Activated B cell treated with CpG ODN at 0.5 μM for 24 hours (primary cell): ENCODE data around the gene TBC1D1. TPM values are rescaled to one million over a fixed set of nuclear protein-coding genes. Genes with fewer than 3 reads are reported as not detected.

Experiments
- ATAC-seq: fragments of 200-7000 bp; cut with Tn5 transposase; one replicate; pipeline ENCODE4 v1.10.0; 2021; ENCODE audit warnings: low read depth, mild to moderate bottlenecking, moderate library complexity
- CTCF ChIA-PET: fragments of 350-600 bp; sonication (Branson Sonifier 250); formaldehyde crosslinking; loops from one replicate; lab custom pipeline; 2021; ENCODE audit warnings: antibody characterized with exemption; lab: Charles Lee
- POLR2A ChIA-PET: fragments of 350-600 bp; sonication (Branson Sonifier 250); formaldehyde crosslinking; loops from one replicate; lab custom pipeline; 2021; ENCODE audit warnings: antibody characterized with exemption; lab: Charles Lee
- DNase-seq: peaks from one replicate; pipeline ENCODE4 v3.0.0; 2022
- H3K27ac Mint-ChIP-seq: one replicate; pipeline ENCODE4 v1.8.0; 2020; ENCODE audit warnings: mixed read lengths
- H3K27me3 Mint-ChIP-seq: one replicate; pipeline ENCODE4 v1.8.0; 2021; ENCODE audit warnings: mixed read lengths
- H3K36me3 Mint-ChIP-seq: one replicate; pipeline ENCODE4 v1.8.0; 2021; ENCODE audit warnings: low read depth, mixed read lengths
- H3K4me1 Mint-ChIP-seq: one replicate; pipeline ENCODE4 v1.8.0; 2021; ENCODE audit warnings: mixed read lengths
- H3K4me3 Mint-ChIP-seq: one replicate; pipeline ENCODE4 v1.8.0; 2020; ENCODE audit warnings: mild to moderate bottlenecking, mixed read lengths
- H3K9me3 Mint-ChIP-seq: one replicate; pipeline ENCODE4 v1.8.0; 2020; ENCODE audit warnings: mixed read lengths
- CTCF ChIP-seq: fragments of 200-600 bp; IDR thresholded peaks from one replicate; pipeline ENCODE4 v1.8.0; 2022; ENCODE audit warnings: antibody characterized with exemption, mild to moderate bottlenecking
- intact Hi-C: fragments of 100-400 bp; cut with micrococcal nuclease; formaldehyde crosslinking; loops from one replicate; pipeline ENCODE4 v1.15.1; 2024
- total RNA-seq: library from RNA; stranded (reverse); gene quantifications from 2 replicates; pipeline ENCODE4 v1.2.3, GENCODE V29; 2022

TBC1D1 gene
- total RNA-seq, 1 donor from 2014 or later = 84.8 TPM

DNA sequence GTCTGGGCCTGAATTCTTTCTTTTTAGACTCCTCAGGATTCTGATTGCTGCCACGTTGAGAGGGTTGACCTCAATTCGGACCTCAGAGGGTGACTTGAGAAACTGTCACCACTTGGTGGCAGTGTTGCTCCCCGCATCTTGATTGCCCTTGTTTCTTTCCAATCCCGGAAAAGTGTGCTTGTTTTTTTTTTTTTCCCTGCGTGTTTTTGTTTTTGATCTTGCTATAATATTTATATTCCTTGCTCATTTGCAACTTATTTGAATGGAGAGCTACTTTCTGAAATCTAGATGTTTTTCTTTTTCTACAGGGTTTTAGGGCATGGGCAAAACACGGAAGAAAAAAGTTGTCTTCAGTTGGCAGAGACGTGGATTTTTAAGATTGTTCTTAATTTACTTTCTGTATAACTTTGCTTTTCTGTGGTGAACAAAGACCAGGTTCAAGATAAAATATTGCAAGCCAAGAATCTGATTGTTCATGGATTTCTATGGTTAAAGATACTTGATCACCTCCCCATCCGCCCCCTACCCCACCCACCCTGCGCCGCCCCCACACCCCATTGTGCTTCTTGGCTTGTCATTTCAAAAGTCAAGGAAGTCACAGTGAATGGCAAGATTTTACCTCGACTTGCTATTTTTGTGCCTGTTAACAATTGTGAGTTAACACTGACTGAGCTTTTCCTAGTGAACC lies 171.3 kb downstream of the TBC1D1 start:
- TF ChIP-seq CTCF = peak; percentile 81
- peaks cover 13% of the 10 kb centered on the region for H3K4me1 Mint-ChIP-seq
- DNase-seq (no peak), ATAC-seq (peak; percentile 49)
- H3K27ac Mint-ChIP-seq = no peak overlapping the region
- H3K4me3 Mint-ChIP-seq = peak overlapping the region; percentile 57
- H3K9me3 Mint-ChIP-seq = no peaks in the 10 kb centered on the region
- H3K36me3 Mint-ChIP-seq = peaks cover 65% of the 10 kb centered on the region
- H3K27me3 Mint-ChIP-seq = no peaks in the 10 kb centered on the region
- ChIA-PET CTCF (interaction anchor here (0.6 to 1.7 kb wide), 5 partner anchors 16 to 1748 kb away, joined by 3 to 7 read pairs (median 3); no protein-coding TSS in a partner anchor), POLR2A (interaction anchor here (0.7 kb wide), 1 partner anchor 46 kb away, joined by 3 read pairs; no protein-coding TSS in a partner anchor)
- intact Hi-C loops = loop anchor here (1.0 to 5.0 kb wide), 5 partner anchors 117 to 795 kb away; partner anchors contain the start of gene TLR6

- Mint-ChIP-seq H3K4me1 (peaks cover 18% of the 10 kb centered on the region), H3K4me3 (no peak overlapping the region), H3K36me3 (peaks cover 65% of the 10 kb centered on the region), H3K27me3 (no peaks in the 10 kb centered on the region), H3K27ac (no peak overlapping the region), H3K9me3 (no peaks in the 10 kb centered on the region)
- TF ChIP-seq CTCF = no peak
- no peak for ATAC-seq
- no peak for DNase-seq
- CTCF ChIA-PET = interaction anchor here (0.6 to 1.7 kb wide), 5 partner anchors 16 to 1748 kb away, joined by 3 to 7 read pairs (median 3); no protein-coding TSS in a partner anchor
- intact Hi-C loops = loop anchor here (1.0 to 5.0 kb wide), 5 partner anchors 116 to 795 kb away; partner anchors contain the start of gene TLR6
- POLR2A ChIA-PET = interaction anchor here (0.7 kb wide), 1 partner anchor 46 kb away, joined by 3 read pairs; no protein-coding TSS in a partner anchor
These were observed 171.9 kb downstream of the TBC1D1 start for GRCh38 chr4:38062776-38063097.

DNA sequence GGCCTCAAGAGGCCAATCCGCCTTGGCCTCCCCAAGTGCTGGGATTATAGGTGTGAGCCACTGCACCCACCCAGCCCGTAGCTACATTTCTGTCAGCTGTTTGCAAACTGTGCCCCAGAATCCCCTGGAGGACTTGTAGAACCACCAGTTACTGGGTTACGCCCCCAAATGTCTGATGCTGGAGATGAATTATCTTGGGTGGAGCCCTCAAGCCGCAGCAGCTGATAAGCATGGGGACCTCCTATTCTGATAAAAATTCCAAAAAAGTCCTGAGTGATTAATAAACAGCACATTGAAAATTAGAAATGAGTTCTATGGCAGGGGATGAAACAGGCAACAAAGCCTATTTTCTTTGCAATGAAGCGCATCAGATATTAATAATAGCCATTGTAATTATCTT lies 174.3 kb downstream of the TBC1D1 start:
- Mint-ChIP-seq H3K4me3 (no peak overlapping the region), H3K27ac (no peak overlapping the region), H3K9me3 (no peaks in the 10 kb centered on the region), H3K27me3 (no peaks in the 10 kb centered on the region), H3K4me1 (peaks cover 17% of the 10 kb centered on the region), H3K36me3 (peaks cover 58% of the 10 kb centered on the region)
- no peak for TF ChIP-seq CTCF
- ATAC-seq (no peak), DNase-seq (no peak)
- POLR2A ChIA-PET = interaction anchor here (0.7 to 0.8 kb wide), 3 partner anchors 86 to 413 kb away, joined by 4 to 10 read pairs (median 6); no protein-coding TSS in a partner anchor
- intact Hi-C loops = no loop called here
- CTCF ChIA-PET = no interaction called here

- intact Hi-C loops = no loop called here
- Mint-ChIP-seq H3K9me3 (no peaks in the 10 kb centered on the region), H3K36me3 (peaks cover 55% of the 10 kb centered on the region), H3K27me3 (no peaks in the 10 kb centered on the region), H3K4me3 (no peak overlapping the region), H3K27ac (no peak overlapping the region), H3K4me1 (peaks cover 17% of the 10 kb centered on the region)
- TF ChIP-seq CTCF = no peak
- ChIA-PET POLR2A (interaction anchor here (0.7 kb wide), 2 partner anchors 179 to 659 kb away, joined by 5 to 6 read pairs; no protein-coding TSS in a partner anchor), CTCF (no interaction called here)
- no peak for DNase-seq
- ATAC-seq = no peak
These were observed 175.0 kb downstream of the TBC1D1 start for GRCh38 chr4:38065900-38066299.

DNA sequence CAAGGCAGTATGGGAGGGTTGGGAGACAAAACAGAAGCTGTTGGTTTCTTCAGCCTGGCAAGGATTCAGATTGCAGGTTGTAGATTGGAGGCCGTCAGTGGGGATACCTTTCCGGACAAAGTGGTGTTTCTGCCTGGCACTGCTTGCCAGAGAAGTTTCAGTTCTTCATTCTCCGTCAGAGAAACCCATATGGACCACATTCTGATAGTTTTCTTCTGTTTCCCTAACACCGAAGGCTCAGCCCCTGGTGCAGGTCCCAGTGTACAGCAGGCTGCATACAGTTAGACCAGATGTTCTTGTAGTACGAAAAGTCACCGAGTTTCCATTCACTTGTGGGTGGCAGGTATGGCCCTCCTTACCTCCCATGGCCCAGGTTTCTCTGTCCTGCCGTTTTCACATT lies 176.6 kb downstream of the TBC1D1 start:
- ChIA-PET CTCF (no interaction called here), POLR2A (no interaction called here)
- Mint-ChIP-seq H3K27me3 (no peaks in the 10 kb centered on the region), H3K4me3 (no peak overlapping the region), H3K36me3 (peaks cover 61% of the 10 kb centered on the region), H3K27ac (no peak overlapping the region), H3K4me1 (peaks cover 16% of the 10 kb centered on the region), H3K9me3 (no peaks in the 10 kb centered on the region)
- no peak for TF ChIP-seq CTCF
- intact Hi-C loops = no loop called here
- ATAC-seq = no peak
- no peak for DNase-seq
